GM19397 (cell line): ENCODE data around the gene SELPLG.

ENCODE experiments used
- ATAC-seq: cut with Tn5 transposase; IDR thresholded peaks from one replicate; pipeline ENCODE4 v1.9.1; 2021; ENCODE audit warnings: mild to moderate bottlenecking, moderate library complexity; ENCODE audit not compliant: unreplicated experiment

Gene SELPLG

DNA sequence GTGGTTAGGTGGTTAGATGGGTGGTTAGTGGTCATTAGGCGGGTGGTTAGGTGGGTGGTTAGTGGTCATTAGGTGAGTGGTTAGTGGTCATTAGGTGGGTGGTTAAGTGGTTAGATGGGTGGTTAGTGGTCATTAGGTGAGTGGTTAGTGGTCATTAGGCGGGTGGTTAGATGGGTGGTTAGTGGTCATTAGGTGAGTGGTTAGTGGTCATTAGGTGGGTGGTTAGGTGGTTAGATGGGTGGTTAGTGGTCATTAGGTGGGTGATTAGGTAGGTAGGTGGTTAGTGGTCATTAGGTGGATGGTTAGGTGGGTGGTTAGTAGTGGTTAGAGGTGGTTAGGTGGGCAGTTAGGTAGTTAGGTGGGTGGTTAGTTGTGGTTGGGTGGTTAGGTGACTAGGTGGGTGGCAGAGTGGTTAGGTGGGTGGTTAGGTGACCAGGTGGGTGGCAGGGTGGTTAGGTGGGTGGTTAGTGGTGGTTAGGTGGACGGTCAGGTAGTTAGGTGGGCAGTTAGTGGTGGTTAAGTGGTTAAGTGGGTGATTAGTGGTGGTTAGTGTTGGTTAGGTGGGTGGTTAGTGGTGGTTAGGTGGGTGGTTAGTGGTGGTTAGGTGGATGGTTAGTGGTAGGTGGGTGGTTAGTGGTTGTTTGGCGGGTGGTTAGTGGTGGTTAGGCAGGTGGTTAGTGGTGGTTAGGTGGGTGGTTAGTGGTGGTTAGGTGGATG lies 27.8 kb downstream of the SELPLG start:
- ATAC-seq, result no peak

DNA sequence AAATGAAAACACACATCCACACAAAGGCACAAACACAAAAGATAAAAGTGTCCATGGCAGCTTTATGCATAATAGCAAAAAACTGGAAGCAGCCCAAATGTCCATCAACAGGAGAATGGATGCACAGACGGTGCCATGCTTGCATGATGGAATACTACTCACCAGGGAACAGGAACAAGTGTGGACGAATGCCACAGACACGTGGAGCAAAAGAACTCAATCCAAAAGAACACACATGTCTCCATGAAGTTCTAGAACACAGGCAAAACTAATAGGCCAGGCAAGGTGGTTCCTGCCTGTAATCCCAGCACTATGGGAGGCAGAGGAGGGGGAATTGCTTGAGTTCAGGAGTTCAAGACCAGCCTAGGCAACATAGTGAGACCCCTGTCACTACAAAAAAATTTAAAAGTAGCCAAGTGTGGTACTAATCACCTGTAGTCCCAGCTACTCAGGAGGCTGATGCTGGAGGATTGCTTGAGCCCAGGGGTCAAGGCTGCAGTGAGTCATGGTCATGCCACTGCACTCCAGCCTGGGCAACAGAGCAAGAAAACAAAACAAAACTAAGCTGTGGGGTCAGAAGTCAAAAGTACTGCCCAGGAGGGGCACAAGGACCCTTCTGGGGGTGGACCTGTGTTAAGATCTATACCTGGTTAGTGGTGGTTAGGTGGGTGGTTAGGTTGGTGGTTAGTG lies 28.5 kb downstream of the SELPLG start:
- no peak for ATAC-seq

DNA sequence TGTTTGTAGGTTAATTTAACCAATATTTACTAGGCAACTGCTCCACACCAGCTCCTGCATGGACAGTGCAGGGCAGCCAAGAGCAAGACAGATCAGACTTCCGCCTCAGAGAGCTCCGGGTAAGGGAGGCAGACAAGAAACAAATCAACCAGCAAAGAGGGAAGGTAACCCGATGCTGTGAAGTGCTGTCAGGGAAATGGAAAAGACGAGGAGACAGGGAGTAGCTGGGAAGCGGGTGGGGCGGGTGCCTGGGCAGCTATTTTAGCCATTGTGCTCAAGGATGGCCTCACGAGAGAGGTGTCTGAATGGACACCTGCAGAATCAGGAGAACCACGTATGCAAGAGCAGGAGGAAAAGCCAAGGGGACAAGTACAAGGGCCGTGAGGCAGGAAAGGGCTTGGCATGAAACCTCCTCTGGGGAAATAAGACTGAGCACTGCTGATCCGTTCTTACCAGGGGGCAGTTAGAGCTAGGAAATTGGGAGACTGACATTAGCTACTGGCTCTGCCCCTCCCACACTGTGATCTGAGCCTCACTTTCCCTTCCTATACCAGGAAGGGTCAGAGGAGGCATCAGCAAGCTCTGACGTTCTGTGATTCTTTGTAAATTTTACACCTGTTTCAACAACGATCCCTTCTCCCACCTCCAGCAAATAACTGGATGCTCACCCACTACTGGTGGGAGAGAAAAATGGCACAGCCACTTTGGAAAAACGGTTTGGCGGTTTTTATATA lies 29.3 kb downstream of the SELPLG start:
- no peak for ATAC-seq

DNA sequence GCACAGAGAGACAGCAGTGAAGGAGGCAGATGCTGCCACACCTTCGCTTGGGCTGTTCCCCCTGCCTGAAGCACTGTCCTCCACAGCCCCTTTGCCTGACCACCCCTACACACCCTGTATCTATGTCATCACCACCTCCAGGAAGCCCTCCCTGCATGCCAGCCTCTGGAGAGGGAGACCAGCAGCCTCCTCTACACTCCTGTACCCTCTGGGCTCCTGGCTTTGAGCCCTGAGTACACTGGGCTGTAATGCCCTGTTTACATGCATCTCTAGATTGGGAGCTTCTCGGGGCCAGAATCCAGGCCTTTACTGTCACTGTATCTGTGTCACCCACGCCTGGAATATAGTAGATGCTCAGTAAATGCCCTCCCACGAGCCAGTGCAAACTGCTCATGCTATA lies 30.0 kb downstream of the SELPLG start:
- no peak for ATAC-seq

DNA sequence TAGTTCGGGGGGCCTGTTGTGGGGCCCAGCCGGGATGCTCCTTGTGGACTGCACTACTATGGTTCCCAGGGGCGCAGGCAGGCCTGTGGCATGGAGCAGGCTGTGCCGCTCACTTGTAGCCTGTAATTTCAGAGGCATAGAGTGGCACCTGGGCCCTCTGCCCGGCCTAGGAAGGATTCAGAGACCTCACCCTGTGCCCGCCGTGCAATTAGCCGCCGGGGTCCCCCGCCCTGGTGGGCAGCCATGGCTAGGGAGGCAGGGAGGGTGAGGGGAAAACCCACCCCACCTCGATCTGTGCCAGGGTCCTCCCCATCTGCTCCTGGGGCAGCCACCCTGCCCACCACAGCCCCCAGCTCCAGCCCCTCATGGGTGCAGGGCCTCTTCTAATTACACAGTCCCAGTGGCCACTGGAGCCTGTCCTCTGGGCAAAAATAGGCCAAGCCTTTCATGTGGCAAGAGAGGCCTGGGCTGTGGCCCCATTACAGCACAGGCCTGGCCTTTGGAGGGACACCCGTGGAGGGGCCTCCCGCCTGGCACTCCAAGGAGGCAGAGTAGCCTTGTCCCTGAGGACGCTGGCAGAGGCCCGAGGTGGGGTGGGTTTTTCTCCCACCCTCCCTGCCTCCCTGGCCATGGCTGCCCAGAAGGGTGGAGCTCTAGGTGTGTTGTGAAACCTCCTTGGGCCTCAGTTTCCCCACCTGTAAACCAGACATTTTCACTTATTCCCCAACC lies 30.6 kb downstream of the SELPLG start:
- no peak for ATAC-seq

DNA sequence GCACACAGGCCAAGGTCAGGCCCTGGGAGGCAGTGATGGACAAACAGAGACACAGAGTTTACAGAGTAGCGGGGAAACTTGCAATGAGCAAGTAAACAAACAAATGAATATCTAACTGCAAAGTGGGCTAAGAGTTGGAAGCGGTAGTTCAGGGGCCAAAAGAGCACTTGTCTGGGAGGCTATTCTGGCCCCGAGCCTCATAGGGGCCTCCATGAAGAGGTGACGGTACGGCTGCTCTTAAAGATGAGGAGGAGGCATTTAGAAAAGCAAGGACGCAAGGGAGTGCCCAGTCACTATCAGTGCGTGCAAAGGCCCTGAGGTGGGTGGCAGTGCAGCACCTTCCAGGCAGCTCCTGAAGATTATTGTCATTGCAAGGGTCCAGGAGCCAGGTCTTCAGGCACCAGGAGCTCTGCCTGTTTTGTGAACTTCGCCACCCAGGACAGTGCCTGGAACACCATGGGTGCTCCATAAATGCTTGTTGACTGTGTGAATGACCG lies 31.4 kb downstream of the SELPLG start:
- ATAC-seq, result no peak

DNA sequence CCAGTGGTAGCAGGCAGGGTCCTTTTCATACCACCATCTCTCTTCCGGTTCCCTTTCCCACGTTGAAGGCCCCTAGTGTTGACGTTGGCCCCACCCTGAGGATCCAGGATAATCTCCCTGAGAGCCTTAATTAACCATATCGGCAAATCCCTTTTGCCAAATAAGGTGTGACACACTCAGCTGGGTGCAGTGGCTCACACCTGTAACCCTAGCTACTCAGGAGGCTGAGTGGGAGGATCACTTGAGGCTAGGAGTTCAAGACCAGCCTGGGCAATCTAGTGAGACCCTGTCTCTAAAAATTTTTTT lies 33.0 kb downstream of the SELPLG start:
- no peak for ATAC-seq

DNA sequence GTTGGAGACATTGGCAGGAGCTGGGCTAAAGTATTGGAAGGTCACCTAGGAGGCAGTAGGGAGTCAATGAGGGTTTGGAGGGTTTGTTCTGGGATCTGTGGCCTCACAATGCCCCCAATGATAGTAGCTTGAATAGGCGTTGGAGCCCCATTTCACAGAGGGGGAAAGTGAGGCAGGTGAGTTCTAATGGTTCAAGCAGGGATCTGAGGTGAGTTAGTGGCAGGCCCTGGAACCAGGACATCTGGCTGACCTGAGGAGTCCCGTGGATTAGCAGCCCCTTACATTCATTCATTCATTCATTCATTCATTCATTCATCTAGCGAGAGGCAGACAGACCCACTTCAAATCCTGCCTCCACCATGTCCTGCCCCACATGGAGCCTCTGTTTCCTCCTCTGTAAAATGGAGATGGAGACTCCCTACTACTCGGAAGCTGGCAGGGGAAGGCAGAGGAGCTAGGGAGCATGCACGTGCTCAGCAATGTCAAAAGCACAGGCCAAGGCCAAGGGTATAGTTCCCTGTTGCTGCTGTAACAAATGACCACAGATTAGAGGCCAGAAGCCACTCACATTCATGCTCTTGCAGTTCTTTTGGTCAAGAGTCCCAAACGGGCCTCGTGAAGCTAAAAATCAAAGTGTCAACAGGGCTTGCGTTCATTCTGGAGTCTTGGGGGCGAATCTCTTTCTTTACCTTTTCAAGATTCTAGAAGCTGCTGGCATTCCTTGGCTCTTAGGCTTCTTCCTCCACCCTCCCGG lies 33.6 kb downstream of the SELPLG start:
- ATAC-seq, result no peak

DNA sequence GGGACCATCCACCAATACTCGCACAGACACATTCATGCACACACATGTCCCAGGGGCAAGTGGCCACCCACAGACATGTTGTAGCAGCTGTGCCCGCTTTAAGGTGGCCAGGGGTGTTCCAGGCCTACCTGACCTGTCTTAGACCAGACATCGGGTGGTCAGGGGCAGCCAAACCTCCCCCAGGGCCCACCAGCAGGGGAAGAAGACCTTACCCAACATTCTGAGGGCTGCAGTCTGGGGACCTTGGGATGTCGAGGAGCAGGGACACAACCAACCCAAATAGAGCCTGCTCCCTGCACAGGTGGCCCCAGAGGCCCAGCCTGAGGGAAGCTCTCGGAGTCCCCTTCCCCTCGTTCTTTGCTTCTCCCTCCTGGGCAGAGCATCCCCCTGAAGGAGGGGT lies 34.2 kb downstream of the SELPLG start:
- no peak for ATAC-seq

DNA sequence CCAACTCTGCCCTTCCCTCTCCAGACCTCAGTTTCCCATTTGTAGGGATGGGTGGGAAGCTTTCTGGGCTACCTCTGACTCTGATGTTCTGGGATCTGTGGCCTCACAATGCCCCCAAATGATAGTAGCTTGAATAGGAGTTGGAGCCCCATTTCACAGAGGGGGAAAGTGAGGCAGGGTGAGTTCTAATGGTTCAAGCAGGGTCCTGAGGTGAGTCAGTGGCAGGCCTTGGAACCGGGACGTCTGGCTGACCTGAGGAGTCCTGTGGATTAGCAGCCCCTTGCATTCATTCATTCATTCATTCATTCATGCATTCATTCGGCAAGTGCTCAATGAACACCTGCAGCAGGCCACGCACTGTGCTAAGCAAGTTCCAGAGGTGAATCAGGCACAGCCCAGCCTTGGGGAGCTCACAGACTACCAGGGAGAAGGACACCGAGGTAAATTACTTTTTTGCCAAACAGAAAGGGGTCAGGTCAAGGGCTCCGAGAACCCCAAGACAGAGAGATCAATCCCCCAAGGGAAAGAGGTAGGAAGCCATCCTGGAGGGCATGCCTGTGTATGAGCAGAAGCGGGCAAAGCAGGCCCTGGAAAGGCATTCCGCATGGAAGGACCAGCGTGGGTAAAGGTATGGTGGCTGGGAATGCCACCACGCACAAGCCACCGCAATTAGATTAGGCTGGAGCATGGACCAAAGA lies 35.0 kb downstream of the SELPLG start:
- ATAC-seq, result no peak

DNA sequence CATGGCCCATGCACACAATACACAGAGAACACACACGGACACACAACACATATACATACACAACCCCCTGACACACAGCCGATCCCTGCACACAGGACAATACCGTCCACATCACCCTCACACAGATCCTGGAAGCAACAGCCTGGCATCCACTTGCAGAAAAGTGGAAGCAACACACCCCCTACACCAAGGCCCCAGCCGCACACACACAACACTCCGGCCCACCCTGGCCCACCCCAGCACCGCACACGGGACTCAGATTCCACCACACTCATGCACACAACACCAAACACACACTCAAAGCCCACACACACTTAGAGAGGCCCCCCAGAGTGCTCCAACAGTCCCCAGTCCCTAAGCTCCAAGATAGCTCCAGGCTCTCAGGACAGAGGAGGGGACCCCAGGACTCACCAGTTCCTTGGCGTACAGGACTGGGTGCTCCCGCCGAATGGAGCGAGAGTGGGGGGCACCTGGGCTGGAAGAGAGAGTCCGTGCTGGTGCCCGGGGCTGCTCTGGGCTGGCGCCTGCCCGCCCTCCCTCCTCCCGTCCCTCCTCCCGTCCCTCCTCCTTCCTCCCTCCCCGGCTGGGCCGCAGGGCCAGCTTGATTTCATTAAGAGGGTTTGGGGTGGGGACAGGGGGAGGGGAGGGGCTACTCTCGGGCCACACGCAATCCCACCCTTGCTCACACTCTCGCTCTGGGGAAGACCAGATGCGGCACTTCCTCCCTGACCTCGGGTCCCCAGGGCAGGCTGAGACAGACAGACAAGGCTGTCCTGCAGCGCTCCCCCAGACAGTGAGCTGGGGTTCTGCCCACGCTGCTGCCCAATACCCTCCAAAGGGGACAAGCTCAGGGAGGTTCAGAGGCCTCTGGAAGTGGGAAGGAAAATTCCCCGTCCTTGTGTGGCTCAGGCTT lies 35.9 kb downstream of the SELPLG start, which contains the start of gene TMEM119:
TMEM119 (minus strand) TSS at position 526 of the 913 bp plus-strand sequence. CDS start 5,701 bp downstream, outside the sequence.
- no peak for ATAC-seq

DNA sequence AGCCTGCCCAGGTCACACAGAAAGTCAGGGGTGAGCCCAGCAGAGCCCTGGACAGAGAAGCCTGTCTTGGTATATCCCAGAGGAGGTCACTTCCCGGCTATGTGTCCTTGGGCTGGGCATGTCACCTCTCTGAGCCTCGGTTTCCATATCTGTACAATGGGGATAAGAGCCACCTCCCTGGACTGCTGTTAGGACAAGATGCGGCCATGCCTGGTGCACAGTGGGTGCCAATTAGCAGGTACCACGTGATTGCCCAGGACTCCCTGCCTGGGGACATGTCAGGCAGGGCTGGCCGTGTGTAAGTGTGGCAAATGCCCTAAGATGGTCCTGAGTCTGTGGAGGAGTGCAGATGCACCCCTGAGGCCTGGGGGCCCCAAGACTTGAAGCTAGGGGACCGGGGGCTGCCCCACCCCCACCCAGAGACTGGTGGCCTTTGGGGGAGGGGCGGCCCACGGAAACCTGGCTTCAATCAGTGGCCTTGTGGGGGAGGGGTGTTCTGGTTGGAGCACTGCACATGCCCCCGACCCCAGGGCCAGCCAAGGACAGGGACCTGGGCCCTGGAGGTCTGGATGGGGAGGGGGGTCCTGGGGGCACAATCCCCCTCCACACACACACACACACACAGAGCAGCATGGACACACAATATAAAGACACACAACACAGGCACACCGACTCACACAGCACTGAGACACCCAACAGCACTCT lies 36.7 kb downstream of the SELPLG start:
- ATAC-seq, result no peak

DNA sequence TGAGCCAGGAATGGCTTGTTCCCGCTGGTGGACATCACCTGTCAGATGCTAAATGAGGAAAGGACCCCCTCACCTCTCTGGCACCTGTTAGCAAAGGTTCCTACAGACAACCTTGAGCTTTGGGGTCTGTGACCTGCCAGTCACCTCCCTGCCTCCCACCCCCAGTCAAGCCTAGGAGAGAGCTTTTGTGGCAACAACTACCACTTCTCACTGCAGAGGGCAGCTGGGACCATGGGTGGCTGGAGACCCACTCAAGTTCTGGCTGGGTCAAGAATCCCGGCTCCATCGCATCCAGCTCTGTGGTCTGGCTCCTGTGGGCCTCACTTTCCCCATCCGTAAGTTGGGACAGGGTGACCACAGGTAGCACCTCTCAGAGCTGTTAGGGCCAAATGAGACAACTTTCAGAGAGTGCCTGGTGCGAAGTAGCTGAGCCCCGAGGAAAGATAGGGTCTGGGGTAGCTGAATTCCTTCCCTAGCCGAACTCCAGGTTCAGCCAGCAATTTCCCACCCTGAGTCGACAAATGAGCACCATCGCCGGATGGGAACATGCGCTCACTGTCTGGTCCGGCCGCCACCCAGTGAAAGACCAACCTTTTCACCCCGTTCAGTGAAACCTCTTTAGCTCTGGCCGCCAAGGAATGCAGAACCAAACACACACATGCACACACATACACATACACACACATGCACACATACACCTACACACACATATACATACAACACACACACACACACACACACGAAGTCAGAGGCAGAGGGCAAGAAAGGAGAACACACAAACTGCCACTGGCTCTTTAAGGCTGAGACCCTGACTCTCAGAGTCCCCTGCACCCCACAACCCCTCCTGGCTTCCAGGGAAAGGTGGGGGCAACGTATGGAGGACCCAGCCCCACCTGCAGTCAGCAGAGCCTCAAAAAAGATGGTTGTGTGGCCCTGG lies 37.7 kb downstream of the SELPLG start:
- ATAC-seq, result no peak

DNA sequence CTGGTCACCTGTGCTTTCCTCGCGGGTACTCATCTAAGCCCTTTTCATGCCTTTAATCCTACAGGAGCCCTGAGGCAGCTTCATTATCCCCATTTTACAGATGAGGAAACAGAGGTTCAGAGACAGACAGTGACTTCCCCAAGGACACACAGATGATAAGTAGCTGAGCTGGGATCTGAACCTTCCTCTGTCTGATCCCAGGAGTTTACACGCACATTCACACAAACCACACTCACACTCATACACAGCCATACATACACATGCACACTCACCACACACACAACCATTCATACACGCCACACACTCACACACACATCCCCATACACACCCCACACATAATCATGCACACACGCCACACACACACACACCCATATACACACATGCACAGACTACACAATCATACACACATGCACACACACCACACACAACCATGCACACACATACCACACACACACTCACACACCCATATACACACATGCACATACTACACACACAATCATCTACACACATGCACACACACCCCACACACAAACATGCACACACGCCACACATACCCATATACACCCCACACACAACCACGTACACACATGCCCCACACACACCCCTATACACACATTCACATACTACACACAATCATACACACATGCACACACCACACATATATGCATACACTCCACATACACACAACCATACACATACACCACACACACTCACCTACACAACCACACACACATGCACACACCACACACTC lies 38.6 kb downstream of the SELPLG start:
- ATAC-seq, result no peak

DNA sequence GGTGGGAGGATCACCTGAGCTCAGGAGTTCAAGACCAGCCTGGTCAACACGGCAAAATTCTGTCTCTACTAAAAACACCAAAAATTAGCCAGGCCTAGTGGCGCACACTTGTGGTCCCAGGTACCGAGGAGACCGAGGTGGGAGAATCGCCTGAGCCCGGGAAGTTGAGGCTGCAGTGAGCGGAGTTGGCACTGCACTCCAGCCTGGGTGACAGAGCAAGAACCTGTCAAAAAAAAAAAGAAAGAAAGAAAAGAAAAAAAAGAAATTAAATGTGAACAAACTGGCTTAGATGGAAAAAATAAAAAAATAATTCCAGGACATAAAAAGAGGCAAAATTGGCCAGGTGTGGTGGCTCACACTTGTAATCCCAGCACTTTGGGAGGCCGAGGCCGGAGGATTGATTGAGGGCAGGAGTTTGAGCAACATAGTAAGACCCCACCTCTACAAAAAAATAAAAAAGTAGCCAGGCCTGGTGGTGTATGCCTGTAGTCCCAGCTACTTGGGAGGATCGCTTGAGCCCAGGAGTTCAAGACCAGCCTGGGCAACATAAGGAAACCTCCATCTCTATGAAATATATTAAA lies 39.3 kb downstream of the SELPLG start:
- no peak for ATAC-seq
